ENCODE results near the gene LTA. TPM values are rescaled to one million over a fixed set of nuclear protein-coding genes. Genes with fewer than 3 reads are reported as not detected.
"Not testable (repeated sequence)": the region's sequence is repeated elsewhere in the genome, so short reads cannot be mapped to it uniquely, and the experiment has no call there.

The LTA gene
- polyA plus RNA-seq, 2 donors, result 0.10 to 0.14 TPM

DNA sequence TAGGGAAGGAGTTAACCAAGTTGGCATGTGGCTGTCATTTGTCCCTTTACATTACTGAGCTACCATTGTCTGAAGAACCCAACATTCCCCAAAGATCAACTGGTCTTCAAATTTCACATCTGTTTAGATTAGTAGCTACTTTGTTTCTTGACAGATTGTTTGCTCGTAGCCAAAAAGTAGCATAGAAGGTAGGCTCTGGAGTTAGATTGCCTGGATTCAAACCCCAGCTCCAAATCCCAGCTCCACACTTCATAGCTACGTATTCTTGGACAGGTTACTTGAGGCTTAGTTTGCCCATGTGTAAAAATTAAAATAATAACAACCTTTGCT lies 23.6 kb upstream of the LTA start:
- Histone ChIP-seq H3K27ac (ENCODE audit: low read depth in 2 of 2, low read length in 1 of 2) (peak overlapping the region in 1 of 2 donors; percentile 81), H3K4me3 (ENCODE audit: low read depth in 1 of 2, low read length in 2 of 2) (no peak overlapping the region), H3K4me1 (ENCODE audit: control insufficient read depth in 2 of 2, insufficient read depth in 2 of 2, low read length in 1 of 2) (peaks cover 3 to 6% of the 10 kb centered on the region in 2 donors), H3K36me3 (ENCODE audit: control insufficient read depth in 2 of 2, insufficient read depth in 2 of 2, low read length in 1 of 2) (peaks cover 0 to 3% of the 10 kb centered on the region in 2 donors), H3K9me3 (ENCODE audit: control insufficient read depth in 2 of 2, insufficient read depth in 1 of 2, low read depth in 1 of 2, low read length in 1 of 2) (no peaks in the 10 kb centered on the region), H3K27me3 (ENCODE audit: control insufficient read depth in 1 of 2, insufficient read depth in 2 of 2, low read length in 2 of 2) (no peaks in the 10 kb centered on the region)
- 85 to 96% methylated on average over 2 of the region's 2 CpGs for WGBS, 2 donors

DNA sequence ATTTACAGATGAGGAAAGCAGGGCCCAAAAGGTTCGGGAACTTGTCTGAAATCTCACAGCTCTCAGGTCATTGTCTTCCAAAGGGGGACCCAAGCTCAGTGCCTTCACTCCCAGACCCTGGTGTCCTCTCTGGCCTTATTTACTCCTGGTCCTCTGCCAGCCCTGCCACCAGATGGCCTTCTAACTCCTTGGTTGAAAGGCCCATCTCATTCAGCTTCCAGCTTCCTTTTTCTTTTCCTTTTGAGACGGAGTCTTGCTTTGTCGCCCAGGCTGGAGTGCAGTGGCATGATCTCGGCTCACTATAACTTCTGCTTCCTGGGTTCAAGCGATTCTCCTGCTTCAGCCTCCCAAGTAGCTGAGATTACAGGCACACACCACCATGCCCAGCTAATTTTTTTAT lies 20.7 kb upstream of the LTA start:
- not testable (repeated sequence) for H3K36me3 ChIP-seq (ENCODE audit: control insufficient read depth in 2 of 2, insufficient read depth in 2 of 2, low read length in 1 of 2); H3K27ac ChIP-seq (ENCODE audit: low read depth in 2 of 2, low read length in 1 of 2); H3K4me1 ChIP-seq (ENCODE audit: control insufficient read depth in 2 of 2, insufficient read depth in 2 of 2, low read length in 1 of 2)

DNA sequence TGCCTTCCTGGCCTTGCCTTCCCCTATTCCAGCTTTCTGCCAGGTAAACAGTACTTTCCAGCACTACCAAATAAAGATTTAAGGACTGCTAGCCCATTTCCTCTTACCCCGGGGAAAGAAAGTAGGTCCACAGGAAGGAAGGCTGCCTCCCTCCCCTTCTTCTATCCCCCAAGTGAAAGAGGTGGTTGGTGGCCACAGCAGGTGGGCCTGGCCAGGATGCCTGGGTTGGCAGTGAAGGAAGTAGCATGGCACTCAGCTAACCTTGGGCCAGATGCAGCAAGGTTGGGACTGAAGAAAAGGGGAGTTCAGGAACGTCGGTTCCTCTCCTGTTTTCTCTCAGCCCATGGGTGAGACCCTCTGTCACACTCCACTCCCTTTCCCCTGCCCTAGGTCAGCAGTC lies 15.8 kb upstream of the LTA start:
- H3K9me3 ChIP-seq (ENCODE audit: control insufficient read depth in 2 of 2, insufficient read depth in 1 of 2, low read depth in 1 of 2, low read length in 1 of 2), result no peaks in the 10 kb centered on the region
- no peak overlapping the region for H3K27ac ChIP-seq (ENCODE audit: low read depth in 2 of 2, low read length in 1 of 2)
- H3K4me3 ChIP-seq (ENCODE audit: low read depth in 1 of 2, low read length in 2 of 2), result no peak overlapping the region
- H3K27me3 ChIP-seq (ENCODE audit: control insufficient read depth in 1 of 2, insufficient read depth in 2 of 2, low read length in 2 of 2), result no peaks in the 10 kb centered on the region
- 67 to 75% methylated on average over 3 of the region's 3 CpGs for WGBS, 2 donors
- peaks cover 0 to 31% of the 10 kb centered on the region in 2 donors for H3K36me3 ChIP-seq (ENCODE audit: control insufficient read depth in 2 of 2, insufficient read depth in 2 of 2, low read length in 1 of 2)
- H3K4me1 ChIP-seq (ENCODE audit: control insufficient read depth in 2 of 2, insufficient read depth in 2 of 2, low read length in 1 of 2), result peaks cover 0 to 5% of the 10 kb centered on the region in 2 donors

More for the DNA sequence above, 20.7 kb upstream of the LTA start:
- 60 to 62% methylated on average over 4 to 5 of the region's 5 CpGs for WGBS, 2 donors
- not testable (repeated sequence) for H3K9me3 ChIP-seq (ENCODE audit: control insufficient read depth in 2 of 2, insufficient read depth in 1 of 2, low read depth in 1 of 2, low read length in 1 of 2); H3K4me3 ChIP-seq (ENCODE audit: low read depth in 1 of 2, low read length in 2 of 2); H3K27me3 ChIP-seq (ENCODE audit: control insufficient read depth in 1 of 2, insufficient read depth in 2 of 2, low read length in 2 of 2)

DNA sequence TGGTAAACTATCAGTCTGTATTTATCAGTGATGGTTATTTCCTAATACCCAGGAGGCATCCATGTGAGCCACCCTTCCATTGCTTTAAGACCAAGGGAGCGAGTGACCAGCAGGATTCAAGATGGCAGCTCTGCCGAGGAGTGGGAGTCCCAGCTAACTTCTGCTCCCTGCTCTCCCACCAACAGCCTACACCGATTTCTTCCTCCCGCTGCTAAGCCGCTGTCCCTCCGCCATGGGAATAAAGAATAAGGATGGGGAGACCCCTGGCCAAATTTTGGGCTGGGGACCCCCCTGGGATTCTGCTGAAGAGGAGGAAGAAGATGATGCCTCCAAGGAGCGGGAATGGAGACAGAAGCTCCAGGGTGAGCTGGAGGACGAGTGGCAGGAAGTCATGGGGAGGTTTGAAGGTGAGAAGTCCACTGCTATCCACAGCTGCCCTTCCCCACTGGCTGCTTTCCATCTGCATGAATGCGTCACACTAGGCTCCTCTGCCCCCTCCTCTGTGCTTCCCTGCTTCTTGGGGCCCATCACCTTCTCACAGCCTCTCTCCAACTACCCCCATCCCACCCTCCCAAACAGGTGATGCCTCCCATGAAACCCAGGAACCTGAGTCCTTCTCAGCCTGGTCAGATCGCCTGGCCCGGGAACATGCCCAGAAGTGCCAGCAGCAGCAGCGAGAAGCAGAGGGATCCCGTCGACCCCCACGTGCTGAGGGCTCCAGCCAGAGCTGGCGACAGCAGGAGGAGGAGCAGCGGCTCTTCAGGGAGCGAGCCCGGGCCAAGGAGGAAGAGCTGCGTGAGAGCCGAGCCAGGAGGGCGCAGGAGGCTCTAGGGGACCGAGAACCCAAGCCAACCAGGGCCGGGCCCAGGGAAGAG lies 14.4 kb upstream of the LTA start:
- no peaks in the 10 kb centered on the region for H3K9me3 ChIP-seq (ENCODE audit: control insufficient read depth in 2 of 2, insufficient read depth in 1 of 2, low read depth in 1 of 2, low read length in 1 of 2)
- WGBS, 2 donors, result 74 to 78% methylated on average over 24 of the region's 24 CpGs
- no peak overlapping the region for H3K4me3 ChIP-seq (ENCODE audit: low read depth in 1 of 2, low read length in 2 of 2)
- H3K27me3 ChIP-seq (ENCODE audit: control insufficient read depth in 1 of 2, insufficient read depth in 2 of 2, low read length in 2 of 2), result no peaks in the 10 kb centered on the region
- H3K36me3 ChIP-seq (ENCODE audit: control insufficient read depth in 2 of 2, insufficient read depth in 2 of 2, low read length in 1 of 2), result peaks cover 0 to 31% of the 10 kb centered on the region in 2 donors
- peaks cover 0 to 5% of the 10 kb centered on the region in 2 donors for H3K4me1 ChIP-seq (ENCODE audit: control insufficient read depth in 2 of 2, insufficient read depth in 2 of 2, low read length in 1 of 2)
- H3K27ac ChIP-seq (ENCODE audit: low read depth in 2 of 2, low read length in 1 of 2), result no peak overlapping the region

DNA sequence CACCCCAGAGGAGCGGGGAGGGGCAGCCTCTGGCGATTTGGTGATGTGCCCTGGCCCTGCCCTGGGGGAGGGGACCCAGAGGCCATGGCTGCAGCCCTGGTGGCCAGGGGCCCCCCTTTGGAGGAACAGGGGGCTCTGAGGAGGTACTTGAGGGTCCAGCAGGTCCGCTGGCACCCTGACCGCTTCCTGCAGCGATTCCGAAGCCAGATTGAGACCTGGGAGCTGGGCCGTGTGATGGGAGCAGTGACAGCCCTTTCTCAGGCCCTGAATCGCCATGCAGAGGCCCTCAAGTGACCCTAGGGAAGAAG lies 13.8 kb upstream of the LTA start:
- Histone ChIP-seq H3K36me3 (ENCODE audit: control insufficient read depth in 2 of 2, insufficient read depth in 2 of 2, low read length in 1 of 2) (peaks cover 0 to 31% of the 10 kb centered on the region in 2 donors), H3K27ac (ENCODE audit: low read depth in 2 of 2, low read length in 1 of 2) (no peak overlapping the region), H3K4me3 (ENCODE audit: low read depth in 1 of 2, low read length in 2 of 2) (no peak overlapping the region), H3K9me3 (ENCODE audit: control insufficient read depth in 2 of 2, insufficient read depth in 1 of 2, low read depth in 1 of 2, low read length in 1 of 2) (no peaks in the 10 kb centered on the region), H3K27me3 (ENCODE audit: control insufficient read depth in 1 of 2, insufficient read depth in 2 of 2, low read length in 2 of 2) (no peaks in the 10 kb centered on the region), H3K4me1 (ENCODE audit: control insufficient read depth in 2 of 2, insufficient read depth in 2 of 2, low read length in 1 of 2) (peaks cover 0 to 5% of the 10 kb centered on the region in 2 donors)
- WGBS, 2 donors, result 84 to 87% methylated on average over 8 of the region's 8 CpGs

DNA sequence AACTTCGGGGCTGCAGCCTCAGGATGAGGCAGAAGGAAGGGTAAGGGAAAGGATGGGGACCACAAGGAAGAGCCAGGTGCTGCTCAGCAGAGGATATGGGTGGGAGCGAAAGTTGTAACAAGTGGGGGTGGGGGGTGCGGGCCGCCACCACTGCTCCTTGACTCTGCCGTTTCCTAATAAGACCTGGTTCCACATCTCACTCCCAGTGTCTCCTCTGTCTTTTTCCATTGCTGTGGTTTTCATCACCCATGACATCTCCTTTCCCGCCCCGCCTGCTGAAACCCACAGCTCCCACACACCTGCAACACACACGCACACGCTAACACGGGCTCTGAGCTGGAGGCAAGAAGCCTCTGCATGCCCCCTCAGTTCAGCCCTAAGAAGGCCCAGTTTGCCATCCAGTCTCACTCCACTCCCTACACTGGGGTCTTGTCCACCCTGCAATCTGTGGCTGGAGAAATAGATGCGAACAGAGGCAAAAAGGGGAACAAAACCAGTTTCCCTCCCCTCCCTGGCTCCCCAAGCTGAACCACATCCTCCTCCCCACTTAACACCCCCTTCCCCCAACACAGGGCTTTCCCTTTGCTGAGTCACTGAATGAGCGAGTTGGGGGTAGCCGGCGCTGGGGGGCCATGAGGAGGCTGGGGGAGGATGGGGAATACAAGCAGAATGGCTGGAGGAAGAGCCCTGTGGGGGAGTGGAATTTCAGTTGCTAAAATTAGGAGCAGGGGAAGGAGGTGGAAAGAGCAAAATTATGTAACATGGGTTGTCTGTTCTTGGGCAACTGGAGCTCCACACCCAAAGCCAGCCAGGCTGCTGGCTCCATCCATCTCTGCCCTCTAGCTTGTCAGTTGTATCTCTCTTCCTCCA lies 13.2 kb upstream of the LTA start:
- WGBS, 2 donors, result 65 to 78% methylated on average over 14 of the region's 14 CpGs
- H3K27ac ChIP-seq (ENCODE audit: low read depth in 2 of 2, low read length in 1 of 2), result peak overlapping the region; percentile 38 to 53

DNA sequence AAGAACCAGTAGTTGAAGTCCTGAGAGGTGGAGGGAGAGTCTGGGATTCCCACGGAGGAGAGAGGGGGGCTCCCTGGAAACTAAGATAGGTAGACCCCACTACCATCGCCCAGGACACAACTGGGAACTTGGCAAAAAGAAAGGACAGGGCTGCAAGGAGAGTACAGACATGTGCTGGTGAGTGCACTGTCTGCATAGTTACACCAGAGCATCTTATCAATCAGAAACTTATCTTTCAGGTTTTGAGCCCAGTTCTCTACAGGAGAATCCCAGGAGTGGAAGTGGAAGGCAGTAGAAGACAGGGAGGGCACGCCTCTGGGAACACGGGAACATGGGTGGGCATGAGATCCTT lies 12.5 kb upstream of the LTA start:
- no peak overlapping the region for H3K4me3 ChIP-seq (ENCODE audit: low read depth in 1 of 2, low read length in 2 of 2)
- peaks cover 0 to 5% of the 10 kb centered on the region in 2 donors for H3K4me1 ChIP-seq (ENCODE audit: control insufficient read depth in 2 of 2, insufficient read depth in 2 of 2, low read length in 1 of 2)
- no peaks in the 10 kb centered on the region for H3K9me3 ChIP-seq (ENCODE audit: control insufficient read depth in 2 of 2, insufficient read depth in 1 of 2, low read depth in 1 of 2, low read length in 1 of 2)
- peaks cover 0 to 29% of the 10 kb centered on the region in 2 donors for H3K36me3 ChIP-seq (ENCODE audit: control insufficient read depth in 2 of 2, insufficient read depth in 2 of 2, low read length in 1 of 2)
- H3K27me3 ChIP-seq (ENCODE audit: control insufficient read depth in 1 of 2, insufficient read depth in 2 of 2, low read length in 2 of 2), result no peaks in the 10 kb centered on the region
- H3K27ac ChIP-seq (ENCODE audit: low read depth in 2 of 2, low read length in 1 of 2), result peak overlapping the region; percentile 35 to 38
- 65 to 77% methylated on average over 4 of the region's 4 CpGs for WGBS, 2 donors

More for the DNA sequence above, 13.2 kb upstream of the LTA start:
- H3K9me3 ChIP-seq (ENCODE audit: control insufficient read depth in 2 of 2, insufficient read depth in 1 of 2, low read depth in 1 of 2, low read length in 1 of 2), result no peaks in the 10 kb centered on the region
- no peaks in the 10 kb centered on the region for H3K27me3 ChIP-seq (ENCODE audit: control insufficient read depth in 1 of 2, insufficient read depth in 2 of 2, low read length in 2 of 2)
- H3K4me1 ChIP-seq (ENCODE audit: control insufficient read depth in 2 of 2, insufficient read depth in 2 of 2, low read length in 1 of 2), result peaks cover 0 to 5% of the 10 kb centered on the region in 2 donors
- peaks cover 0 to 31% of the 10 kb centered on the region in 2 donors for H3K36me3 ChIP-seq (ENCODE audit: control insufficient read depth in 2 of 2, insufficient read depth in 2 of 2, low read length in 1 of 2)
- H3K4me3 ChIP-seq (ENCODE audit: low read depth in 1 of 2, low read length in 2 of 2), result no peak overlapping the region

DNA sequence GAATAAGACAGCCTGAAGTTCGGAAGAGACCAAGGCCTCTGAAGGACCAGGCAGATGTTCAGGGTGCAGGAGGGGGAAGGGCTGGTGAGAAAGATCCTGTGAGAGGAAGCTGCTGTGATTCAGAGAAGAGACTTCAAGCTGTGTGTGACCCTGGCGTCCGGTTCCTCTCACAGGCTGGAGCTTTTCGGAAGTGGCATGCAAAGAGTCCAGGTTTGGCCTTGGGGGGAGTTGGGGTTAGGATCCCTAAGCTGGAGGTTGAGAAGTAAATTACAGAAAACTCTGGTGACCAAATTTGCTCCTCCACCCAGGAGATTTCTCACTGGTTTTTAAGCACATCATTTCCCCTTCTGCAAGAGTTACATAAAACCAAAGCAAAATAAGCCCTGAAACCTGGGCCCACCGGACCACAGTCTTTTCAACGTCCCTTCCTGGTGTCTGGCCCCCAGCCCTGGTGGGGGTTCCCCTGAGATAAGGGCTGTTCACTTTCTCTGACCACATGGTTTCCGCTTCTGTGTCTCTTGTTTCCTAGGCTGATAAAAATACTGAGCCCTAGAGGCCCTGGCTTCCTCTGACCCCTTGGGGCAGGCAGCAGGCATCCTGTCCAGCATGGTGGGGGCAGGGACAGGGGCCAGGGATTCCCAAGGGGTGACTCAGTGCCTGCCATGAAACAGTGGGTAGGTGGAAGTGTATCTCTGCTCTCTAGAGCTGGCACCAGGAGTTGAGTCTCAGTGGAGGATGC lies 12.0 kb upstream of the LTA start:
- peaks cover 0 to 5% of the 10 kb centered on the region in 2 donors for H3K4me1 ChIP-seq (ENCODE audit: control insufficient read depth in 2 of 2, insufficient read depth in 2 of 2, low read length in 1 of 2)
- 54 to 61% methylated on average over 7 of the region's 7 CpGs for WGBS, 2 donors

DNA sequence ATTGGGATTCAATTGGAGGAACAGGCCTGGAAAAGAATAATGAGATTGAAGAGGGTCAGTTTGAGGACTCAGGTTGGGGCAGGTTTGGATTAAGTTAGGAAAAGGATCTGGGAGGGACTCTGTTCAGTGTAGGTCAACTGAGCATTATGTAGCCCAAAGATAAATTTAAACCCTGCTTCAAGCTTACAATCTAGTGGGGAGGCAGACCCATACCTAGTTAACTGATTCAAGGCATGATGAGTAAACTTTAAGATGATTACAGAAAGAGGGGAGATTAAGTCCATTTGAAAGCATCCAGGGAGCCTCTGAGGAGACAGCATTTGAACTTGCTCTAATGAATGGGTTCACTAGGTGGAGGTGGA lies 11.4 kb upstream of the LTA start:
- peaks cover 0 to 29% of the 10 kb centered on the region in 2 donors for H3K36me3 ChIP-seq (ENCODE audit: control insufficient read depth in 2 of 2, insufficient read depth in 2 of 2, low read length in 1 of 2)
- H3K27ac ChIP-seq (ENCODE audit: low read depth in 2 of 2, low read length in 1 of 2), result no peak overlapping the region
- H3K9me3 ChIP-seq (ENCODE audit: control insufficient read depth in 2 of 2, insufficient read depth in 1 of 2, low read depth in 1 of 2, low read length in 1 of 2), result no peaks in the 10 kb centered on the region
- no peak overlapping the region for H3K4me3 ChIP-seq (ENCODE audit: low read depth in 1 of 2, low read length in 2 of 2)
- H3K4me1 ChIP-seq (ENCODE audit: control insufficient read depth in 2 of 2, insufficient read depth in 2 of 2, low read length in 1 of 2), result peaks cover 0 to 5% of the 10 kb centered on the region in 2 donors
- no peaks in the 10 kb centered on the region for H3K27me3 ChIP-seq (ENCODE audit: control insufficient read depth in 1 of 2, insufficient read depth in 2 of 2, low read length in 2 of 2)

More for the DNA sequence above, 12.0 kb upstream of the LTA start:
- no peak overlapping the region for H3K4me3 ChIP-seq (ENCODE audit: low read depth in 1 of 2, low read length in 2 of 2)
- no peaks in the 10 kb centered on the region for H3K9me3 ChIP-seq (ENCODE audit: control insufficient read depth in 2 of 2, insufficient read depth in 1 of 2, low read depth in 1 of 2, low read length in 1 of 2)
- H3K36me3 ChIP-seq (ENCODE audit: control insufficient read depth in 2 of 2, insufficient read depth in 2 of 2, low read length in 1 of 2), result peaks cover 0 to 29% of the 10 kb centered on the region in 2 donors
- no peaks in the 10 kb centered on the region for H3K27me3 ChIP-seq (ENCODE audit: control insufficient read depth in 1 of 2, insufficient read depth in 2 of 2, low read length in 2 of 2)
- H3K27ac ChIP-seq (ENCODE audit: low read depth in 2 of 2, low read length in 1 of 2), result peak overlapping the region in 1 of 2 donors; percentile 35

Measured in esophagus (tissue), 2 donors.